GM18505 (cell line): ENCODE results near the gene ZFAND3.

Experiments
- ATAC-seq: cut with Tn5 transposase; IDR thresholded peaks from one replicate; pipeline ENCODE4 v1.9.1; 2021; ENCODE audit not compliant: unreplicated experiment
- POLR2A ChIP-seq: IDR thresholded peaks from 4 replicates; pipeline ENCODE4 v1.6.1; 2011; ENCODE audit warnings: borderline replicate concordance; ENCODE audit not compliant: insufficient read depth, insufficient read length; ENCODE audit errors: extremely low read depth

ZFAND3 gene

GRCh38 chr6:38012573-38012972, 193.0 kb downstream of the ZFAND3 start:
- TF ChIP-seq POLR2A, result no peak
- ATAC-seq, result no peak

DNA sequence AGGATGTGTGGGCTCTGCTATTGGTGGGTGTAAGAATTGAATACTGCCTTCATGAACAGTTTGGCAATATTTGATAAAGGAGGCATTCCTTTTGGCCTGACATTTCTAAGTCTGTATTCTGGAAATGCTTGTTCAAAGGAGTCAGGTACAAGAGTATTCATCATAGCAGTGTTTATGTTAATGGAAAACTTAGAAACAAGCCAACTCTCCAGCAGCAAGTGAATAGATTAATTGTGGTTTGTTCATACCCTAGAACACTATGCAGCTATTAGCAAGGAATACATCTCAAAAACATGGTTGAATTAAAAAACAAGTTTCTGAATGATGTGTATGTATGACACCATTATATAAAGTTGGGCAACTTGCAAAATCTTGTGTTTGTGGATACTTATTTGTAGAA, 195.8 kb downstream of the ZFAND3 start:
- TF ChIP-seq POLR2A, result no peak
- ATAC-seq, result no peak

DNA sequence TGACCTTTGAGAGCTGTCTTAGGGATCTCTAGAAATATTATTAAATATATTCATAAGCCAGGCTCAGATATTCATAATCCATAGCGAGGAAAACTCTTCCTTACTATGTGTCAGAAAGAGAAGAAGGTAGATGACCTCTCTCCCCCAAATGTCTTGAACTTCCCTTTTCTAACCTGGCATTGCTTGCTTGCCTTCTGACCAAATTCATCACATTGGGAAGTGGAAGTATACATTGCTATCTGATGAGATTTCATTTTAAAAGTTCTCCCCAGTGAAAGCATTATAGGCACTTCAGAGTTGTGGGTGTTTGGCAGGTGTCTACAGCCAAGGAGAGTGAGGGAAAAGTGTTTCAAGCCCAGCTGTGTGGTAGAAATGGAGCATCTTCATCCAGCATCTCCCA, 197.3 kb downstream of the ZFAND3 start:
- TF ChIP-seq POLR2A, result no peak

GRCh38 chr6:38018755-38019165, 199.2 kb downstream of the ZFAND3 start:
- no peak for TF ChIP-seq POLR2A
- ATAC-seq, result no peak

More for the DNA sequence above, 197.3 kb downstream of the ZFAND3 start:
- ATAC-seq, result no peak

DNA sequence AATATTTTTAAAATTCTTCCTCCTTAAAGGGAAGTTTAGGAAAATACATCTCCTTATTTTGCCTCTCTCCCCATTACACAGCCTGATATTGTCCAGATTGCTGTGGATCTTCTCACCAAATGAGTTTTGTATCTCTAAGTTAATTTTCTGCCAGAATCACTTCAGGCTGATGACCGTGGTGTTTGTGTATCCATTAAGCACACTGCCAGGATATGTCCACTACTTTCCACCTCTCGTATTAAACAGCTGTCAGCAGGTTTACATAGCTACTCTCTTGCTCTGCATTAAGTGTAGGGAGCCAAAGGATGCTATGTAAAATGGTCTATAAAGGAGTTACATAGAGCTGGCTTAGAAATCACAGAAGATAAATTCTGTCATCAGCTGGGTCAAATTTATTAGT, 201.1 kb downstream of the ZFAND3 start:
- no peak for ATAC-seq

GRCh38 chr6:38021029-38021428, 201.5 kb downstream of the ZFAND3 start:
- no peak for ATAC-seq
- TF ChIP-seq POLR2A, result no peak

More for the DNA sequence above, 201.1 kb downstream of the ZFAND3 start:
- TF ChIP-seq POLR2A, result no peak

GRCh38 chr6:38021571-38021970, 202.0 kb downstream of the ZFAND3 start:
- no peak for TF ChIP-seq POLR2A
- ATAC-seq, result no peak

DNA sequence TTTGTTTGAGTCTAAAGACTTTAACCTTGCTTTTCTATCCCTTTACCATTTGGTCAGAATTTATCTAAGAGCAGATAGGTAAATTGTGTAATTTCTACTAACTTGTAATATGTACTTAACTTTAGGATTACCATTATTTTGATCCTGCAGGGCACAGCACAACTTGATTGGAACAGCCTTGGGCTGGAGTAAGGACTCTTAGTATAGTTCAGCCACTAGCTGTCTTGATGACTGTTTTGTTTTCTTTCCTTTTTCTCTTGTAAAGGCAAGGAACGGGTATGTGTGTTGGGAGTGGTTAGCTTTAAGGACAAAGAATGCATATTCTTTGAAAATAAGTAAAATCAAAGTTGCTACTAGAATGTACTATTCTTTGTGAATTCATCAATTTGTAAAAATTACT, 203.2 kb downstream of the ZFAND3 start:
- no peak for ATAC-seq
- no peak for TF ChIP-seq POLR2A

- ATAC-seq, result no peak
Observed at GRCh38 chr6:38024908-38025307, 205.4 kb downstream of the ZFAND3 start.

GRCh38 chr6:38025451-38025850, 205.9 kb downstream of the ZFAND3 start:
- ATAC-seq, result no peak
- TF ChIP-seq POLR2A, result no peak

More at GRCh38 chr6:38024908-38025307, 205.4 kb downstream of the ZFAND3 start:
- no peak for TF ChIP-seq POLR2A

DNA sequence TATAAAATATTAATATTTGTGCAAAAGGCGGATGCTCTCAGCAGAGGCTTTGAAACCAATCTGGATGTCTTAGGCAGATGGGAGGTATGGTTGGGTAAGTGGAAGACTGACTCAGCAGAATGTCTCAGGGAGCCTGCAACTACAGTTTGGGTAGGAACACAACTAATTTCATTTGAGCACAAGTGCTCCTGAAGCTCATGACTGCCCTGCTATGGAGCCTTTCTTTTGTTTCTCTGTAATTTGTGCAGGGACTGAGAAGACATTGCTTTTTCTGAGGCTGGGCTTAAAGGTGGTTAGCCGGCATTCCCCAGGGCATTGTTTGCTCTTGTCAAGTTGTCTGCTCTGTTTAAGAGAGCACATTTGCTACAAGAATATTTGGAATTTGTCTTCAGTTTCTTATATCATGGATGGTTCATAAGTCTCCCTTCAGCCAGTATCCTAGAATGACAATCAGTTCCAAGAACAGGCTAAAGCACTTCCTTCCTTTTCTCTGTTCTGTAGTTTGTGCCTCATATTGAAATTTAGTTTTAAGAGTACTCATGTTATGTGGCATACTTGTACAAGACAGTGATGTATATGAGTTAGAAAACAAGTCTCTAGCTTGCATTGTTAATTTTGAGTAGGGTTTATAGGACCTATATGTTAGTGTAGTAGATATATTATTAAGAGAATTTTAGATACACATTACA, 208.3 kb downstream of the ZFAND3 start:
- TF ChIP-seq POLR2A, result no peak
- ATAC-seq, result no peak

- no peak for ATAC-seq
- TF ChIP-seq POLR2A, result no peak
Observed at GRCh38 chr6:38030380-38030779, 210.9 kb downstream of the ZFAND3 start.

GRCh38 chr6:38032797-38033196, 213.3 kb downstream of the ZFAND3 start:
- no peak for ATAC-seq

GRCh38 chr6:38033442-38033982, 214.0 kb downstream of the ZFAND3 start:
- no peak for TF ChIP-seq POLR2A
- no peak for ATAC-seq

More at GRCh38 chr6:38032797-38033196, 213.3 kb downstream of the ZFAND3 start:
- TF ChIP-seq POLR2A, result no peak
